Astrocyte (in vitro differentiated cells and primary cell): ENCODE results near the gene EZH1. TPM values are rescaled to one million over a fixed set of nuclear protein-coding genes. Genes with fewer than 3 reads are reported as not detected.

Source experiments
- DNase-seq: peaks from one replicate; pipeline ENCODE4 v3.0.0-alpha.2; 2010; ENCODE audit warnings: low read depth
- FAIRE-seq: peaks from 2 replicates; lab custom pipeline; 2011; peaks lifted over from hg19 to GRCh38; lab: Jason Lieb, UNC
- H2AFZ ChIP-seq: 2 replicates; pipeline ENCODE4 v1.6.0; 2012; ENCODE audit warnings: low read depth, low read length, inconsistent platforms
- H3K27ac ChIP-seq: 2 replicates; pipeline ENCODE4 v1.5.1; 2011; ENCODE audit warnings: low read depth, low read length, inconsistent platforms
- H3K27me3 ChIP-seq: 2 replicates; pipeline ENCODE4 v1.6.0; 2011; ENCODE audit warnings: low read length, inconsistent platforms; ENCODE audit not compliant: insufficient read depth
- H3K36me3 ChIP-seq: 2 replicates; pipeline ENCODE4 v1.5.1; 2011; ENCODE audit warnings: low read length, inconsistent platforms; ENCODE audit not compliant: insufficient read depth
- H3K4me1 ChIP-seq: 2 replicates; pipeline ENCODE4 v1.5.1; 2011; ENCODE audit warnings: low read length, inconsistent platforms; ENCODE audit not compliant: insufficient read depth
- H3K4me2 ChIP-seq: 2 replicates; pipeline ENCODE4 v1.6.0; 2012; ENCODE audit warnings: low read length, inconsistent platforms
- H3K4me3 ChIP-seq: 2 replicates; pipeline ENCODE4 v1.5.1; 2011; ENCODE audit warnings: low read depth, mild to moderate bottlenecking, low read length, inconsistent platforms; ENCODE audit not compliant: insufficient read depth
- H3K79me2 ChIP-seq: 2 replicates; pipeline ENCODE4 v1.6.0; 2012; ENCODE audit warnings: mild to moderate bottlenecking, low read length, inconsistent platforms; ENCODE audit not compliant: insufficient read depth
- H3K9ac ChIP-seq: 2 replicates; pipeline ENCODE4 v1.6.0; 2012; ENCODE audit warnings: mild to moderate bottlenecking, low read length, inconsistent platforms
- H3K9me3 ChIP-seq: 2 replicates; pipeline ENCODE4 v1.5.1; 2012; ENCODE audit warnings: low read depth, mild to moderate bottlenecking, low read length, inconsistent platforms; ENCODE audit not compliant: insufficient read depth
- H4K20me1 ChIP-seq: 2 replicates; pipeline ENCODE4 v1.6.0; 2012; ENCODE audit warnings: low read length, inconsistent platforms; ENCODE audit not compliant: insufficient read depth
- H3K27ac Mint-ChIP-seq: one replicate; pipeline ENCODE4 v1.8.0; 2021; ENCODE audit warnings: mild to moderate bottlenecking, mixed read lengths; ENCODE audit not compliant: unreplicated experiment
- H3K27me3 Mint-ChIP-seq: one replicate; pipeline ENCODE4 v1.8.0; 2021; ENCODE audit warnings: low read depth, mixed read lengths; ENCODE audit not compliant: unreplicated experiment
- H3K36me3 Mint-ChIP-seq: one replicate; pipeline ENCODE4 v1.8.0; 2021; ENCODE audit warnings: low read depth, mixed read lengths; ENCODE audit not compliant: unreplicated experiment
- H3K4me1 Mint-ChIP-seq: one replicate; pipeline ENCODE4 v1.8.0; 2021; ENCODE audit warnings: low read depth, mixed read lengths; ENCODE audit not compliant: unreplicated experiment
- H3K4me3 Mint-ChIP-seq: one replicate; pipeline ENCODE4 v1.8.0; 2021; ENCODE audit warnings: mild to moderate bottlenecking, moderate library complexity, mixed read lengths; ENCODE audit not compliant: unreplicated experiment
- H3K9me3 Mint-ChIP-seq: one replicate; pipeline ENCODE4 v1.8.0; 2021; ENCODE audit warnings: mild to moderate bottlenecking, mixed read lengths; ENCODE audit not compliant: unreplicated experiment
- EZH2 ChIP-seq: IDR thresholded peaks from 2 replicates; pipeline ENCODE4 v1.6.1; 2012; ENCODE audit warnings: mild to moderate bottlenecking, low read length, inconsistent platforms; ENCODE audit not compliant: insufficient read depth
- total RNA-seq: library from RNA; stranded (reverse); gene quantifications from 2 replicates; pipeline ENCODE4 v1.2.1, GENCODE V29; 2021
- TF ChIP-seq, protein P1 (sequence below): IDR thresholded peaks from 2 replicates; pipeline ENCODE4 v1.5.1; 2011; ENCODE audit warnings: low read depth, mild to moderate bottlenecking, inconsistent platforms, low read length, moderate library complexity; ENCODE audit not compliant: insufficient read depth

The EZH1 gene
- total RNA-seq, 1 donor from 2014 or later = 15.2 TPM

DNA sequence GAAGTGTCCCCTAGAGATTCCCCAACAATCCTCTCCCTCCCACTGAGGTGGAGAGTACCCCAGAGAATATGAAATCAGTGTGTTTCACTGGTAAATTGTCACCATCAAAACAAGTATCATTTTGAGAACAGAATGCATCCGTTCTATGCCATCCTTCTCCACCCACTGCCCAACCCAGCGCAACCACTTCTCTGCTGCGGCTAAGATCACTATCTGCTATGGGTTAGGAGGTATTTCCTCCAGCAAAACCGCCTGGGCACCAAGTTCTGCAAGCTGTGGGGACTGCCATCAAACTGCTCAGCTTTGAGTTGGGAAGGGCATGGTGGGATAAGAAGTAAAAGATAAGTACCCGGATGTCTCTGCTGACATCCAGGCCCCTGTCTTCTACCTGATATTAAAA is 38.1 kb downstream of the EZH1 start:
- TF ChIP-seq, protein P1, sequence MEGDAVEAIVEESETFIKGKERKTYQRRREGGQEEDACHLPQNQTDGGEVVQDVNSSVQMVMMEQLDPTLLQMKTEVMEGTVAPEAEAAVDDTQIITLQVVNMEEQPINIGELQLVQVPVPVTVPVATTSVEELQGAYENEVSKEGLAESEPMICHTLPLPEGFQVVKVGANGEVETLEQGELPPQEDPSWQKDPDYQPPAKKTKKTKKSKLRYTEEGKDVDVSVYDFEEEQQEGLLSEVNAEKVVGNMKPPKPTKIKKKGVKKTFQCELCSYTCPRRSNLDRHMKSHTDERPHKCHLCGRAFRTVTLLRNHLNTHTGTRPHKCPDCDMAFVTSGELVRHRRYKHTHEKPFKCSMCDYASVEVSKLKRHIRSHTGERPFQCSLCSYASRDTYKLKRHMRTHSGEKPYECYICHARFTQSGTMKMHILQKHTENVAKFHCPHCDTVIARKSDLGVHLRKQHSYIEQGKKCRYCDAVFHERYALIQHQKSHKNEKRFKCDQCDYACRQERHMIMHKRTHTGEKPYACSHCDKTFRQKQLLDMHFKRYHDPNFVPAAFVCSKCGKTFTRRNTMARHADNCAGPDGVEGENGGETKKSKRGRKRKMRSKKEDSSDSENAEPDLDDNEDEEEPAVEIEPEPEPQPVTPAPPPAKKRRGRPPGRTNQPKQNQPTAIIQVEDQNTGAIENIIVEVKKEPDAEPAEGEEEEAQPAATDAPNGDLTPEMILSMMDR = no peak
- TF ChIP-seq EZH2 = no peak
- H3K36me3 Mint-ChIP-seq = peaks cover 32% of the 10 kb centered on the region
- Histone ChIP-seq H3K36me3 (peaks cover 24% of the 10 kb centered on the region), H3K4me1 (no peaks in the 10 kb centered on the region), H3K79me2 (no peaks in the 10 kb centered on the region), H3K9me3 (no peaks in the 10 kb centered on the region), H4K20me1 (no peaks in the 10 kb centered on the region), H3K4me2 (no peak overlapping the region), H3K27ac (no peak overlapping the region), H3K9ac (no peak overlapping the region), H3K27me3 (no peaks in the 10 kb centered on the region), H2AFZ (no peak overlapping the region), H3K4me3 (no peak overlapping the region)
- no peaks in the 10 kb centered on the region for H3K9me3 Mint-ChIP-seq
- no peak overlapping the region for H3K4me3 Mint-ChIP-seq
- FAIRE-seq (no peak), DNase-seq (no peak)
- no peaks in the 10 kb centered on the region for H3K27me3 Mint-ChIP-seq
- no peak overlapping the region for H3K27ac Mint-ChIP-seq
- H3K4me1 Mint-ChIP-seq = no peaks in the 10 kb centered on the region

- DNase-seq = no peak
- Histone ChIP-seq H3K9me3 (no peaks in the 10 kb centered on the region), H3K36me3 (peaks cover 26% of the 10 kb centered on the region), H3K4me1 (no peaks in the 10 kb centered on the region), H4K20me1 (no peaks in the 10 kb centered on the region), H3K79me2 (no peaks in the 10 kb centered on the region), H3K9ac (no peak overlapping the region), H3K4me2 (no peak overlapping the region), H3K27me3 (no peaks in the 10 kb centered on the region), H2AFZ (no peak overlapping the region), H3K4me3 (no peak overlapping the region), H3K27ac (no peak overlapping the region)
- TF ChIP-seq, protein P1 = no peak
- no peak for TF ChIP-seq EZH2
- Mint-ChIP-seq H3K4me3 (no peak overlapping the region), H3K4me1 (no peaks in the 10 kb centered on the region), H3K36me3 (peaks cover 36% of the 10 kb centered on the region), H3K27me3 (no peaks in the 10 kb centered on the region), H3K27ac (no peak overlapping the region), H3K9me3 (no peaks in the 10 kb centered on the region)
- no peak for FAIRE-seq
Measured at GRCh38 chr17:42704837-42705494, 39.9 kb downstream of the EZH1 start.

DNA sequence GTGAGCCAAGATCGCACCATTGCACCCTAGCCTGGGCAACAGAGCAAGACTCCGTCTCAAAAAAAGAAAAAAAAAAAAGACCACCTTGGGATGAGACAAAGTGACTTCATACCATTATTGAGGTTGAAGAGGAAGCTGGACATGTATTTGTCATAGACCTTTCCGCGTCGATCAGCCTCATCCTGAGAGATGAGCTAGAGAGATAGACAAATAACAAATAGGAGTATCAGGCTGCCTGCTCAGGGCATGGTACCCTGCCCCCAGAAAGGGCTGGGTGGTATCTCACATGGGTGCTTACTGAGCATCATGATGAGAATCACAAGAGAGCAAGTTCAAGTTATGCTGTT is 40.4 kb downstream of the EZH1 start:
- Mint-ChIP-seq H3K4me1 (peaks cover 3% of the 10 kb centered on the region), H3K36me3 (peaks cover 32% of the 10 kb centered on the region), H3K27ac (no peak overlapping the region), H3K4me3 (no peak overlapping the region), H3K27me3 (no peaks in the 10 kb centered on the region), H3K9me3 (no peaks in the 10 kb centered on the region)
- Histone ChIP-seq H4K20me1 (no peaks in the 10 kb centered on the region), H3K27ac (no peak overlapping the region), H3K4me2 (no peak overlapping the region), H3K79me2 (no peaks in the 10 kb centered on the region), H2AFZ (no peak overlapping the region), H3K4me3 (no peak overlapping the region), H3K9ac (no peak overlapping the region), H3K4me1 (no peaks in the 10 kb centered on the region), H3K36me3 (peaks cover 26% of the 10 kb centered on the region), H3K9me3 (no peaks in the 10 kb centered on the region), H3K27me3 (no peaks in the 10 kb centered on the region)
- no peak for TF ChIP-seq EZH2
- TF ChIP-seq, protein P1 = no peak
- FAIRE-seq (no peak), DNase-seq (no peak)
